Stimulated activated CD8-positive, alpha-beta memory T cell treated with anti-CD3 and anti-CD28 coated beads, Interleukin-7, amount 100 ng/mL, for 24 hours (primary cell): ENCODE measurements around the gene ALG14.
"Not testable (repeated sequence)": the region's sequence is repeated elsewhere in the genome, so short reads cannot be mapped to it uniquely, and the experiment has no call there.

Source experiments
- DNase-seq: peaks from one replicate; pipeline ENCODE4 v3.0.0-alpha.2; 2020; ENCODE audit warnings: low read depth

The ALG14 gene

DNA sequence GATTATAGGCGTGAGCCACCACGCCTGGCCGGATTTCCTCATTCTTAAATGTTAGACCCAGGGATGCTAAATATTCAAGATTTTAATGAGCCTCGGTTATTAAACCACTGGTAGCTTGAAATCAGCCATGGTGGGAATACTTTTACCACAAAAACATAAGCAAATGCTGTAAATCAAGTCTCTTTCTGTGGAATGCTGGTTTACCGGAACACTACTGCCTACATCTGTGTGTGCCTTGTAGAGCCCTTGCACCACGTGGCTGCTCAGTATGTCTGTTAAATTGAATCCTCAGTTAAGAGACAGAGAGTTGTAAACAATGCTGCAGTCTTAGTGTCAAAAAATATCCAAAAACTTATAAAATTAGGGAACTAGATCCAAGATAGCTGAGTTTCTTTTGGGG is 119.0 kb downstream of the ALG14 start:
- no peak for DNase-seq

DNA sequence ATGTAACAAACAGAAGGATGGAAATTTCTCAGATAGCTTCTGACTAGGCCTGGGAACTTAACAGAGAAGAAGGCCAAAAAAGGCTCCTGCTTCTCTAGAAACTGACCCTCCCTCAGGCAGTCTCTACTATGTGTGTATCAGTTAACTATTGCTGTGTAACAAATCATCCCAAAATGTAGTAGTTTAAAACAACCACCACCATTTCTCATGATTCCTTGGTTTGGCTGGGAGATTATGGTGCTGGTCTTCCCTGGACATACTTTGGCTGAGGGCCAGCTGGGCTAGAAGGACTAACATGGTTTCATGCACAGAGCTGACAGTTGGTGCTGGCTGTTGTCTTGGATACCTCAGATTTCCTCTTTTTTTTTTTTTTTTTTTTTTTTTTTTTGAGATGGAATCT is 119.6 kb downstream of the ALG14 start:
- no peak for DNase-seq

DNA sequence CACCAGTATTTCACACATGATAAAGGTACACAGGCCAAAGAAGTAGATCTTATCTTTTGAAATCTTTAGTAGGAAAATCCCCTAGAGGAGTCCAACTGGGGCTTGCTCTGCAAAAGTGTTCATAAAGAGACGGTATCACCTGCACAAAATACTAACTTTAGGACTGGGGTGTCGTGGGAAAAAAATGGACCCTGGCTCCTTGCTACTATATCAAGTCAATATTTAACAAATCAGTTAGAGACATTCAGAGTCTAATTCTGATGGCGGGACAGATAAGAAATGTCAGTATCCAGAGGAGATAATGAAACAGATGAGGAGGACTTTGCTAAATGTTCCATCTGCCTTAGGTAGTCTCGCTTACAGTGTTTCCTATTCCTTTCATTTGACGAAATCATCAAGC is 120.2 kb downstream of the ALG14 start:
- no peak for DNase-seq

DNA sequence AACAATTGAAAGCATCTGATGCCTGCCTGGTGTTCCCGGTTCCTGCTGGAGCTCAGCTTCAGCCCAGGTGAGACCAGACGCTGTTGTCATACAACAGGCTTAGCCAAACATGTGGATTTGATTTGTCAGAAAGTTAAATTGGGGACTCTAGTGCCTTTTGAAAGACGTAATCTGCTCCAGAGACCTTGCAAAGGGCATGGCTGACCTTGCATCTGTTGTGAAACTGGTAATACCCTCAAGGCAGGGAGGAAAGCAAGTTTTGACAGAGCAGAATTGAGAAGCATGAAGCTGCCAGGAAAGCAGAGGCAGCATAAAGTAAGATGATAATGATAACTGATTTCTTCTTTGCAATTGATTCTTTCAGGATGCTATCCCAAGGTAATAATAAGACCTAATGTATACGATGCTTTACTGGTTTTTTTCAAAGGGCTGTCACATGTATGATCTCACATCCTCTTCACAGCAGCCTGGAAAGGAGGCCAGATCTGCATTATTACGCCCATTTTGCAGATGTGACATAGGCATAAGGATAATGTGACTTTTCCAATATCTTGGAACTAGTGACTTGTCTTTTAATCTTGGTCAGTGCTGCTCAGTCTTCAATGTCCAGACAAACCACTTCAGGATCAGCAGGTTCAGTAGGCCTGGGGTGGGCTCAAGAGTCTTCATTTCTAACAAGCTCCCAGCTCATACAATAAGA is 121.1 kb downstream of the ALG14 start:
- no peak for DNase-seq

DNA sequence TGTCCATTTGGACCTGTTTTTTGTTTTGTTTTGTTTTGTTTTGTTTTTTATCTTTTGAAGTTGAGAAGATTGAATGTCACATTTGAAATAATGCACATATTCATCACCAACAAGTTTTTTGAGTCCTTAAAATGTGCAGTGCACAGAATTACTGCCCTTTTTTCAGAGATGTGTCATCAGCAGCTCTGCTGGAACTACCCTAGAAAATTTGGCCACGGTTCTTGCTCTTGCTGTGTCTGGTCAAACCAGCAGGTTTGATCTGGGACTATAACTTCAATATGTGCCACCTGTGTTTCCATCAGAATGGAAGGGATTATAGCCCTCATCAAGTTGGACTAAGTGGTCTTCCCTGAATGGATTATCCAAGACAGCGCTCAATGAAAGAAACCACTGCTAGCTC is 121.7 kb downstream of the ALG14 start:
- DNase-seq: no peak

DNA sequence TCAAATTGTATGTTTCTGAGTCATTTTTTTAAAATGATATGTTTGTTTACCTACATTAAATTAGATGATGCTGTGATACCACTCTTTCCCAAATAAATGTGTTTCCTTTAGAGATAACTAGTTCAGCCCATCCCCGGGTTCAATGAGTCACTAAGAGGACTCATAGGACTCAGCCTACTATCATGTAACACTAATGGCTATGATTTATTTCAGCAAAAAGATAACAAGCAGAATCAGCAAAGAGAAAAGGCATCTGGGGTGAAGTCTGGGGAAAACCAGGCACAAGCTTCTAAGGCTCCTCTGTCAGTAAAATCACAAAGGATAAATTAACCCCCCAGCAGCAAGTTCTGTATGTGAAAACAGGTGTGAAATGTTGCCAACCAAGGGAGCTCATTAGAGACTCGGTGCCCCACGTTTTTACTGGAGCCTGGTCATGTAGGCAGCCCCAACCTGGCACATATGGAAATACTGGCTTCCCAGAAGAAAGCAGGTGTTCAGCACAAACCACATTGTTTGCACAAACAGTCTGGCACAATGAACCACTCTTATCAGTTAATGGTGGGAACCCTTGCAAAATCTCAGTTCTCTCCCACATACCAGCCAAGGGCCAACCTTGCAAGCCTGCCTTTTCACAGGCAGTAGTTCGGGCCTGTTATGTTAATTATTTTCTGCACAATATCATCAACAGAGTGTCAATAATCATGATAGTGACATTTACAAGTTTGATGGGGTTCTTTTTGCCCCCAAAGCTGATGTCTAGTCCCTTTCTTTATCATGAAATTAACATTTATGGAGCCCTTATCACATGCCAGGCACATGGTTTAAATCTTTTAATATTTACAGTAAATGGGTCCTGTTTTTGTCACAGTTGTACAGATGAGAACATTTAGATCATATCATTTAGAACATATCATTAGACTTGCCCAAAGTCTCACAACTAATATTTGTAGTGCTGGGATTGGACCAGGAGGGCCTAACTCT is 122.8 kb downstream of the ALG14 start:
- no peak for DNase-seq

DNA sequence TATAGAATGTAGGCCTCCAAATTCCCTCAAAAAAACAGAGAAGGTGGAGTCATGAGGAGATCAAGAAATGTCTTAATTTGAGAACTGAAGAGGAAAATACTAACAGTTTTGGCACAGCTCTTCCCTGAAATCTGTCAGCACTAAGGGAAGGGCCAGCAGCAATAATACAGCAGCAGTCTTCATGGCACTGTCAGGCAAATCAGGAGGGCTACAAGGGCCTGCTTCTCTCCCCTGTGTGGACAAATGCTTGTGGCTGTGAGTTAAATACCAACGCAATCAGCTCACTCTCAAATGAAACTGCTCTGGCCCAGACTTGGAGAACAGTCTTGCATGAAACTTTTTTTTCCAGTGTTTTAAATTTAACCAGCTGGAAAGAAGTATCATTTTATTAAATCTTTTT is 125.3 kb downstream of the ALG14 start:
- DNase-seq: no peak

DNA sequence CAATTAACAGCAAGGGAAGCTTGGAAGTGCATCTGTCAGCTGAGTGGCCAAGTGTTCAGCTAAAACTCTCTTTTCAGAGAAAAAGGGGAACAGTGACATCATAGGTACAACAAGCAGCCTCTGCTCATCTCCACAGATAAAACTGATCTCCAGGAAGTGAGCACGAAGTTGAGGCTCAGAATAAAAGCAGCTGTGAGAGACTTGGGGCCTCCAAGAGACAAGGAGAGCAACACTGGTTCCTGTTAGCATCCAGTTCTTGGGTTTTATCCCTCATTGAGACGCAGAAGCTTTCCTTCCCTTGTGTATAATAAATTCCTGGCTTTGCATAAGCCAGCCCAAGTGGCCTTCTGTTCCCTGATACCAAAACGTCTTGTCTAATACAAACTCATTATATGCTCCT is 125.9 kb downstream of the ALG14 start:
- DNase-seq: no peak

DNA sequence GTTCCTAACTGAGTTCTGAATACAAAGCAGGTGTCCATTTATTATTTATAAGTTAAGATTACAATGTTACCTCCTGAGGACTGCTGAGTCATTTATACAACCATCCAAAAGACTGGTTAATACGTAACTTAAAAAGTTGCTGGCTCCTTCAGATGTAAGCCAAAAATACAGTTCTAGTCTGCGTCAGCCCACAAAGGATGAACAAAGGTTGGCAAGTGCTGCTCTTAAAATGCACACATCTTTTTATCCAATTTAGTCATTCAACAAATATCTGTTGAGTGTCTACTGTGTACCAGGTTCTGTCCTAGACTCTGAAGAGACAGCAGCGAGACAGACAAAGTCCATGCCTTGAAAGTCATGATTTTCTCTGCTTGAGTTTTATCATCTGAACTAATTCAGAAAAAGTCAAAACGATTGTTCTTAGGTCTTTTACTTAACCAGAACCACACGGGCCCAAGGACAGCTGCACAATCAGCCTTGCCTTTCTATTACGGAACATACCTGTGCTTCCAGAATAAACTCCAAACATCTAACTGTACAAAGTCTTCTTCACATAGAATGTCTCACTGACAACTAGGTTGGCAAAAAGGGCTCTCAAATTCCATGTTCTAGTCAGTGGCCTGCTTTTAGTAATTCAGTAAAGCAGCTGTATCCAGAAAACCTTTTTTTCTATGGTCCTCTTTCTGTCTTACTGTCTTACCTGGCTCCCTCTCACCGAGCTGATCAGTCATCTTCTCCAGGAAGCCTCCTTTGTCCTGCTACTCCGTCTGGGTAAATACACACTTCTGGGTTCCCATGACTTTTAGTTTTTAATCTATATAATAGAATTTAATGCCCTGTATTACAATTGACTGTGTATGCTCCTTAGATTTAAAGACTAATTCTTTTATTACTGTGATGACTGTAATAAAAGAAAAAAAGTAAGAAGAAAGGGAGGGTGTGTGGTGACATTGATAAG is 130.3 kb downstream of the ALG14 start:
- no peak for DNase-seq

DNA sequence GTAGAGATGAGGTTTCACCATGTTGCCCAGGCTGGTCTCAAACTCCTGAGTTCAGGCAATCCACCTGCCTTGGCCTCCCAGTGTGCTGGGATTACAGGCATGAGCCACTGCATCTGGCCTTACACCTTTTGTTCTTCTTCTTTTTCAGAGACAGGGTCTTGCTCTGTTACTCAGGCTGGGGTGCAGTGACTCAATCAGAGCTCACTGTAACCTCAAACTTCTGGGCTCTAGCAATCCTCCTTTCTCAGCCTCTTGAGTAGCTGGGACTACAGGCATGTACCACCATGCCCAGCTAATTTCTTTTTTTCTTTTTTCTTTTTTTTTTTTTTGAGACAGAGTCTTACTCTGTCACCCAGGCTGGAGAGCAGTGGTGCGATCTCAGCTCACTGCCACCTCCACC is 131.3 kb downstream of the ALG14 start:
- not testable (repeated sequence) for DNase-seq

DNA sequence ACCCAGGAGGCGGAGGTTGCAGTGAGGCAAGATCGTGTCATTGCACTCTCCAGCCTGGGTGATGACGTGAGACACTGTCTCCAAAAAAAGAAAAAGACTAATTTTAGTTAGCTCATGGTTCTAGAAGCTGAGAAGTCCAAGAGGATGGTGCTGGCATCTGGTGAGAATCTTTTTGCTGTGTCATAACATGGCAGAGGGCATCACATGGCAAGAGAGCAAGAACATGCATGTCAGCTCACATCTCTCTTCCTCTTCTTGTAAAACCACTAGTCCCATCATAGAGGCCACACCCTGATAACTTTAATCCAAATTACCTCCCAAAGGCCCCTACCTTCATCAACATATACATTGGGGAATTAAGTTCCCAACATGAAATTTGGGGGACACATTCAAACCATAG is 132.0 kb downstream of the ALG14 start:
- no peak for DNase-seq

DNA sequence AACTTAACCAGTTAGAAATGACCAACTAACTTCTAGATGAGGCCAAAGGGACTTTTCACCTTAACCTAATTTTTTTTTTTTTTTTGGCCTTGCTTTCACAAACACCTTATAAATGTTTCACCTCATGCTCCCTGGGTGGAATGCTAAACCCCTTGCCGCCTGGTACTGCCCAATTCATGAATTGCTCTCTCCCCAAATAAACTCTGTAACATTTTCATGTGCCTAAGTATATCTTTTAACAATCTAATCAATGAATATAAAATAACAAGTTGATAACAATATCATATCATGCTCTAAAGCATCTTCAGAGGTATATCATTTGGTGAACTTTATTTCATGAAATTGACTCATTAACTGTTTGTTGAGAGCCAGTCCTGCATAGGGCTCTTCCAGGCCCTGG is 134.9 kb downstream of the ALG14 start:
- no peak for DNase-seq

DNA sequence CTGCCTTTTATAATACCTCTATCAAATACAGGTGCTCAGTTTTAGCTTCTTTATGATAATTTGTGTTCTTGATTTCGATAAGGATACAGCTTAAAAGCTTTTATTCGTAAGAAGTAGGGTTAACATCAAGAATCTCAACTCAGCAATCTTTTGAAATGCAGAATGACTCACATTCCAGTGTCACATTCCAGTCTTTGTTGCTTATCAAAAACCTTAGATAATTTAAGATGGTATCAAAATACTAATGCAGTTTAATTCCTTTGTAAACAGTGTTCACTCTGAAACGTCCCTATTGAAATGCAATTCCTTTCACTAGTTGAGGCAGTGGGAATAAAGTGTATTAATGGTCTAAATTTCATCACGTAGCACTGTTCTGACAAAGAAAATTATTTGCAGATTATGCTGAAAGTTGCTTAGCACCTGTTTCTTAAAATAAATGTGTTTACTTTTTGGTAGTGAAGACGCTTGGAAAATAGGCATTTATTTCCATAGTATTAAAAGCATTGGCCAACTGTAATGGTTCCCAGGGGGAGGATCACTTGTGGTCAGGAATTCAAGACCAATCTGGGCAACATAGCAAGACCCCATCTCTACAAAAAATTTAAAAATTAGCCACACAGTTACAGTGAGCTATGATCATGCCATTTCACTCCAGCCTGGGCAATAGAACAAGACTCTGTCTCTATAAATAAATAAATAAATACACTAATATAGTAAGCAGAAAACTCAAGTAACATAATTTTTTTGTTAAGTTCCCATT is 135.7 kb downstream of the ALG14 start:
- no peak for DNase-seq

DNA sequence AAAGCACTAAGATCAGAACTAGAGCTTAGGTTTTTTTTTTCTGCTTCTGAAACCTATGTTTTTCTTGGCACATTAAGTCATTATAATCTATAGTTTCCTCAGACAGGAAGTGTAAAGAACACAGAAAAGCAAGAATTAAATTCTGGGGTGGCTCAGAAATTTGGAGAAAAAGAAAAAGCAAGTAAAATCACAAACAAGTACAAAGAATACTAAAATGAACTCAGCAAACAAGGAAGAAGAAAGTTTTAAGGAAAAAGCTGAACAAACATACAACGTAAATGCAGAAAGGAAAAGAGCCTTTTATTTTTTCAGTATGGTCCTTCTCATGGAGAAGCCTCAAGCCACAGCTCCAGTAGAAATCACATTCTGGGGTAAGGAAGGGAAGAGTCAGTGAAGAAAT is 137.3 kb downstream of the ALG14 start:
- DNase-seq: no peak

DNA sequence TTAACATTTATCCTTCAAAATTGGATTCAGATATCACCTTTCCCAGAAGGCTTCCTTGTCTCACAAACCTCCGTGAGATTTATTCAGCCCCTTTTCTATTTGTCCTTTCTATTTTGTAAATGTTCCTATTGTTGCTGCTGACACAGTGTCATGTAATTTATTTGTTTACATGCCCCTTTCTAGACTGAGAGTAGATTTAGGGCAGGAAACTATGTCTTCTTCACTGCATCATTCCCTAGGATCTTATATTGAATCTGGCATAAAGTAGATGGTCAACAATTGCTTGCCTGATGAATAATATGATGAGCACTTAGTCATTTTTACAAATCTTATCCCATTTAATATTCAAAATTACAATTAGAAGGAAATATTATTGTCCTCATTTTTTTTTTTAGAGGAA is 137.7 kb downstream of the ALG14 start:
- no peak for DNase-seq

DNA sequence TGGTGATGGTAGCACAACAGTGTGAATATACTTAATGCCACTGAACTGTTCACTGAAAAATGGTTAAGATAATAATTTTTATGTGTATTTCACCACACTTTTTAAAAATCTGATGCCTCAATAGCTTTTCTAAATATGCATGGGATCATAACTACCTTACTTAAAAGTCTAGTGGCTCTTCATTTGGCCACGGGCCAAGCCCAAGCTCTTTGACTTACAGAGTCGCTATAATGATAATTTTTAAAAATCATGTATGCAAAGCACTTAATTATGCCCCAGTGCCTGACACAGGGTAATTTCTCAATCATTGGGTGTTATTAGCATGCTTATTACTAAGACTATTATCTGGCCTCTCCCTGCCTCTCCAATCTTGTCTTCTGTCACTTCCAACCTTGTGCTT is 138.2 kb downstream of the ALG14 start:
- no peak for DNase-seq

DNA sequence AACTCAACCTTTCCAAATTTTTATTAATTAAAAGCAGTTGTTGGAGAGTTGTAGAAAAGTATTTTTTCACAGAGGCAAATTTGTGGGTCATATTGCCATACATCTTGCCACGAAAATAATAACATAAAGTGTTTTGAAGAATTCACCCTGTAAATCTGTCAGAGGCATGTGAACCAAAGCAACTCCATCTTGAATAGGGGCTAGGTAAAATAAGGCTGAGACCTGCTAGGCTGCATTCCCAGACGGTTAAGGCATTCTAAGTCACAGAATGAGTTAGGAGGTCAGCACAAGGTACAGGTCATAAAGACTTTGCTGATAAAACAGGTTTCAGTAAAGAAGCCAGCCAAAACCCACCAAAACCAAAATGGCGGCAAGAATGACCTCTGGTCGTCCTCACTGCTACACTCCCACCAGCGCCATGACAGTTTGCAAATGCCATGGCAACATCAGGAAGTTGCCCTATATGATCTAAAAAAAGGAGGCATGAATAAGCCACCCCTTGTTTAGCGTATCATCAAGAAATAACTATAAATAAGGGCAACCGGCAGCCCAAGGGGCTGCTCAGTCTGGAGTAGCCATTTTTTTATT is 141.4 kb downstream of the ALG14 start:
- DNase-seq: no peak

DNA sequence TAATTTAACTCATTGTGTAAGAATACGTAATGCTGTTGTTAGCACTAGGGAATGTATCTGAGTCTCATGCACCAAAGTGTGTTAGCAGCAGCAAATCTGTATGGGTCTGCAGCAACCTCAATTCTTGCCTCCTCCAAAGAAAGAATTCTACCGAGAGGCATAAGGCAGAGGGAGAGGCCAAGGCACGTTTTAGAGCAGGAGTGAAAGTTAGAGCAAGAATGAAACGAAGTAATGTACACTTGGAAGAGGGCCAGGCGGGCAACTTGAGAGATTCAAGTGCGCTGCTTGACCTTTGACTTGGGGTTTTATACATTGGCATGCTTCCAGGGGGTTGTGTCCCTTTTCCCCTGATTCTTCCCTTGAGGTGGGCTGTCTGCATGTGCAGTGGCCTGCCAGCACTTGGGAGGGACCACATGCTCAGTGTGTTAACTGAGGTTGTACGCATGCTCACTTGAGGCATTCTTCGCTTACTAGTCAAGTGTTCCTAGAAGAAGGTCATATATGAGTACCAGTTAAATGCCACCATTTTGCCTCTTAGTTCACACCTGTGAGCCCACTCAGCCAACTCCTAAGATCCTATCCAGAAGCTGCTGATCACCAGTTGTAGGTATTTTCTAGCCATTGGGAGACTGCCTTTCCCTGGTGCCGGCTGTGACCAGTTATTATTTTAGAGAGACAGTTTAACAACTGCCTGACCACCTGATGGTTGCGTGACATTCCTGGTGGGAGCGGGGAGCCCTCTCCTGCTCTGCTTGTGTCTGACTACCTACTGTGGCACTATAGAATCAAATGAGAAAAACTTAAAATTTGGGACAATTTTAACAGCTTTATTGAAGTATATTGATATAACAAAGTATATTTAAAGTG is 143.2 kb downstream of the ALG14 start:
- DNase-seq: no peak

DNA sequence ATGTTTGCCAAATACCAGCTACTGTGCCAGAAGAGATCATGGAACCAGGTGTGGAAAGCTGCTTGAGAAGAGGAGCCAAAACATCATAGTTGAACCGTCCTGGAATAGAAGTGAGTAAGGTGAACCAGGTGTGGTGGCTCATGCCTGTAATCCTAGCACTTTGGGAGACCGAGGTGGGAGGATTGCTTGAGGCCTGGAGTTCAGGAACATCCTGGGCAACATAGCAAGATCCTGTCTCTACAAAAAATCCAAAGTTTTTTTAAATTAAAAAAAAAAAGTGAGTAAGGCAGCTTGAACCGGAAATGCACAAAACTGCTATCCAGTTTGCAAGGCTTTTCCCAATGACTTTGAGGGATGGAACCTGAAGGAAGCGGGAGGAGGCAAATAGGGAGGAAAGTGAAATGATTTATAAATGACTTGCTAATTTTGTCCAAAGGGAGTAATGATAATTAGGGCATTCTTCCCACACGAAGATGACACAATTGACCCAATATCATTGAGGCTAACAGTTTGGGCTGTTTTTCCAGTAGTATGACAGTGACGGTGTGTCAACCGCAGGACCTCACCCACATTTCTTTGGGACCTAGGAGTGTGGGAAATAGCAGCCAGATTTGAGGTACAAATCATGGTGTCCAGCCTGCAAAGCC is 144.3 kb downstream of the ALG14 start:
- no peak for DNase-seq
